ENCODE results near the gene NDST1. TPM values are rescaled to one million over a fixed set of nuclear protein-coding genes. Genes with fewer than 3 reads are reported as not detected.
"Not testable (repeated sequence)": the region's sequence is repeated elsewhere in the genome, so short reads cannot be mapped to it uniquely, and the experiment has no call there.

The NDST1 gene
- total and polyA plus RNA-seq, 10 of the 15 experiments (the other 5 are each of a cell fraction or from before 2014, with no cell fraction given) = 0.20 to 53.5 (median 12.9) TPM

DNA sequence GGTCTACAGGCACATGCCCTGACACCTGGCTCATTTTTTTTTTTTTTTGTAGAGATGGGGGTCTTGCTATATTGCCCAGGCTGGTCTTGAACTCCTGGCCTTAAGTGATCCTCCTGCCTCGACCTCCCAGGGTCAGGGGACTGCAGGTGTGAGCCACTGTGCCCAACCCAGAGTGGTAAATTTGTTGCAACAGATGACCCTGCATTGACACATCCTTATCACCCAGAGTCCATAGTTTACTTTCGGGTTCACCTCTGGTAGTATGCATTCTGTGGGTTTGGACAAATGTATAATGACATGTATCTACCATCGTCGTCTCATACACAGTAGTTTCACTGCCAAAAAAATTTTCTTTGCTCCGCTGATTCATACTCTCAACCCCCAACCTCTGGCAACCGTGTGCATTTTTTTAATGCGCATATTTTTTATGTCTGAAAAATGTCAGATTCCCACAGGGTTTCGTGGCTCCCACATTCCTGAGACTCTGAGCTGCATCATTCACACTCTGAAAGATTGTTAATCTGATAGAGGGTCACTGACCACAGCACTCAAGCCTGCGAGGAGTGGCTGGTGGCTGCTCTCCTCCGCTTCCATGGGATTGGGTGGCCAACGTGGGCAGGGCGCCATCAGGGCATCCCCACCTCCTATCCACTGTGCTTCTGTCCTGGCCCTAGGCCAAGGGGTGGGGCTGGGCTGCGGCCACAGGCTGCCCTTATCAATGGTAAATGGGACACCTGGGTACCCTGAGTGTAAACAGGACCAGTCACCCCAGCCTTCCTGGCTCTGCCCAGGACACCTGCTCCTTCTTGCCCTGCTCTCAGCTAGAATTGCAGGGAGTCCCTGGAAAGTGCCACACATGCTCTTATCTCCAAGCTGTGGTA lies 9.6 kb downstream of the NDST1 start (continued):
- TF ChIP-seq, protein P1, sequence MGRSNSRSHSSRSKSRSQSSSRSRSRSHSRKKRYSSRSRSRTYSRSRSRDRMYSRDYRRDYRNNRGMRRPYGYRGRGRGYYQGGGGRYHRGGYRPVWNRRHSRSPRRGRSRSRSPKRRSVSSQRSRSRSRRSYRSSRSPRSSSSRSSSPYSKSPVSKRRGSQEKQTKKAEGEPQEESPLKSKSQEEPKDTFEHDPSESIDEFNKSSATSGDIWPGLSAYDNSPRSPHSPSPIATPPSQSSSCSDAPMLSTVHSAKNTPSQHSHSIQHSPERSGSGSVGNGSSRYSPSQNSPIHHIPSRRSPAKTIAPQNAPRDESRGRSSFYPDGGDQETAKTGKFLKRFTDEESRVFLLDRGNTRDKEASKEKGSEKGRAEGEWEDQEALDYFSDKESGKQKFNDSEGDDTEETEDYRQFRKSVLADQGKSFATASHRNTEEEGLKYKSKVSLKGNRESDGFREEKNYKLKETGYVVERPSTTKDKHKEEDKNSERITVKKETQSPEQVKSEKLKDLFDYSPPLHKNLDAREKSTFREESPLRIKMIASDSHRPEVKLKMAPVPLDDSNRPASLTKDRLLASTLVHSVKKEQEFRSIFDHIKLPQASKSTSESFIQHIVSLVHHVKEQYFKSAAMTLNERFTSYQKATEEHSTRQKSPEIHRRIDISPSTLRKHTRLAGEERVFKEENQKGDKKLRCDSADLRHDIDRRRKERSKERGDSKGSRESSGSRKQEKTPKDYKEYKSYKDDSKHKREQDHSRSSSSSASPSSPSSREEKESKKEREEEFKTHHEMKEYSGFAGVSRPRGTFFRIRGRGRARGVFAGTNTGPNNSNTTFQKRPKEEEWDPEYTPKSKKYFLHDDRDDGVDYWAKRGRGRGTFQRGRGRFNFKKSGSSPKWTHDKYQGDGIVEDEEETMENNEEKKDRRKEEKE (IDR thresholded peaks at IDR 0.05) = no peak
- TF ChIP-seq ASH2L (IDR thresholded peaks at IDR 0.05; ENCODE audit: borderline replicate concordance, low read depth) = no peak
- TF ChIP-seq, protein P2, sequence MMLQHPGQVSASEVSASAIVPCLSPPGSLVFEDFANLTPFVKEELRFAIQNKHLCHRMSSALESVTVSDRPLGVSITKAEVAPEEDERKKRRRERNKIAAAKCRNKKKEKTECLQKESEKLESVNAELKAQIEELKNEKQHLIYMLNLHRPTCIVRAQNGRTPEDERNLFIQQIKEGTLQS (IDR thresholded peaks at IDR 0.05; ENCODE audit: borderline replicate concordance, extremely low read depth, low read depth, low read length) = no peak

DNA sequence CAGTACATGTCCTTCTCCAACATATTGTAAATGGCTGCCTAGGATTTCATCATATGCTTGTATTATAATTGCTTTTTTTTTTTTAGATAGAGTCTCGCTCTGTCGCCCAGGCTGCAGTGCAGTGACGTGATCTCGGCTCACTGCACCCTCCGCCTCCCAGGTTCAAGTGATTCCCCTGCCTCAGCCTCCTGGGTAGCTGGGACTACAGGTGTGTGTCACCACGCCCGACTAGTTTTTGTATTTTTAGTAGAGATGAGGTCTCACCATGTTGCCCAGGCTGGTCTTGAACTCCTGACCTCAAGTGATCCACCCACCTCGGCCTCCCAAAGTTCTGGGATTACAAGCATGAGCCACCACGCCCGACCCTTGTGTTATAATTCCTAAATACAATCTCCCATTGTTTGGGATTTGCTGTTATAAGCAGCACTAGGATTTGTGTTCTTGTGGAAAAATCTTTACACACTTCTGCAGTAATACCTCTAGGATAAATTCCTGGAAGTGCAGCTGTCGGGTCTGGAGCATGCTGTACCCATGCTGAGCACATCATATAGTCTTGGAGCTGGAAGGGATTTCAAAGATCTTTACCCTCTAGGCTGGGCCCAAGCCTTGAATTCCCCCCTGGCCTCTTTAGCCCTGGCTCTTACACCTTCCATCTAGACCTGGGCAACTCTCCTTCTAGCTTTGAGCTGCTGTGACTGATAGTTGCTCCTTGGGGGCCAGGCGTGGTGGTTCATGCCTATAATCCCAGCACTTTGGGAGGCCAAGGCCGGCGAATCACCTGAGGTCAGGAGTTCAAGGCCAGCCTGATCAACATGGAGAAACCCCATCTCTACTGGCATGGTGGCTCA lies 11.0 kb downstream of the NDST1 start:
- H3K4me3 ChIP-seq; H3K27ac ChIP-seq (ENCODE audit: control insufficient read depth, insufficient read depth); H3K9me3 ChIP-seq (replicated peaks; ENCODE audit: control insufficient read depth, insufficient read depth, low read length); H3K27me3 ChIP-seq (replicated peaks in 1 of 2; ENCODE audit: control insufficient read depth in 2 of 2, insufficient read depth in 2 of 2, low read length in 1 of 2); H2AFZ ChIP-seq (ENCODE audit: control insufficient read depth, low read depth, low read length); intact Hi-C loops (cut with micrococcal nuclease; ENCODE audit: unreplicated experiment); H3K79me2 ChIP-seq (ENCODE audit: control insufficient read depth, insufficient read depth, low read length); H3K4me1 ChIP-seq (ENCODE audit: control insufficient read depth, insufficient read depth, low read length); in situ Hi-C loops (cut with MboI); BruUV-seq (replicated peaks); H3K9ac ChIP-seq (ENCODE audit: control insufficient read depth, insufficient read depth, low read length); DNase-seq (ENCODE audit: low read depth, low spot score); H3K4me2 ChIP-seq (ENCODE audit: control insufficient read depth, insufficient read depth); RAD21 ChIA-PET (ENCODE audit: unreplicated experiment); H4K20me1 ChIP-seq (ENCODE audit: control insufficient read depth, insufficient read depth); POLR2A ChIA-PET; ATAC-seq: not testable (repeated sequence)
- ChIA-PET CTCF (interaction anchor here (1.2 to 1.8 kb wide), 5 partner anchors 8 to 69 kb away, joined by 3 to 5 read pairs (median 3); partner anchors contain the start of gene RPS14), SMC1A (ENCODE audit: uncharacterized antibody, unreplicated experiment) (interaction anchor here (1.1 kb wide), 1 partner anchor 60 kb away, joined by 4 read pairs; no protein-coding TSS in a partner anchor)
- FAIRE-seq = peak; percentile 54
- WGBS (ENCODE audit: insufficient coverage, insufficient replicate concordance, low lambda C conversion rate, missing lambda C conversion rate) = 72% methylated on average over 14 of the region's 14 CpGs
- peaks cover 3 to 13% of the 10 kb centered on the region in 2 experiments; a peak in 3 of 4 replicates for H3K36me3 ChIP-seq (ENCODE audit: control insufficient read depth in 2 of 2, insufficient read depth in 2 of 2, low read length in 1 of 2)

Data from GM12878 (cell line).